ENCODE results near the gene CAPN2. TPM values are rescaled to one million over a fixed set of nuclear protein-coding genes. Genes with fewer than 3 reads are reported as not detected.

The CAPN2 gene
- polyA plus RNA-seq, 1 of the 3 experiments (the other 2 are of a cell fraction): 208 TPM

DNA sequence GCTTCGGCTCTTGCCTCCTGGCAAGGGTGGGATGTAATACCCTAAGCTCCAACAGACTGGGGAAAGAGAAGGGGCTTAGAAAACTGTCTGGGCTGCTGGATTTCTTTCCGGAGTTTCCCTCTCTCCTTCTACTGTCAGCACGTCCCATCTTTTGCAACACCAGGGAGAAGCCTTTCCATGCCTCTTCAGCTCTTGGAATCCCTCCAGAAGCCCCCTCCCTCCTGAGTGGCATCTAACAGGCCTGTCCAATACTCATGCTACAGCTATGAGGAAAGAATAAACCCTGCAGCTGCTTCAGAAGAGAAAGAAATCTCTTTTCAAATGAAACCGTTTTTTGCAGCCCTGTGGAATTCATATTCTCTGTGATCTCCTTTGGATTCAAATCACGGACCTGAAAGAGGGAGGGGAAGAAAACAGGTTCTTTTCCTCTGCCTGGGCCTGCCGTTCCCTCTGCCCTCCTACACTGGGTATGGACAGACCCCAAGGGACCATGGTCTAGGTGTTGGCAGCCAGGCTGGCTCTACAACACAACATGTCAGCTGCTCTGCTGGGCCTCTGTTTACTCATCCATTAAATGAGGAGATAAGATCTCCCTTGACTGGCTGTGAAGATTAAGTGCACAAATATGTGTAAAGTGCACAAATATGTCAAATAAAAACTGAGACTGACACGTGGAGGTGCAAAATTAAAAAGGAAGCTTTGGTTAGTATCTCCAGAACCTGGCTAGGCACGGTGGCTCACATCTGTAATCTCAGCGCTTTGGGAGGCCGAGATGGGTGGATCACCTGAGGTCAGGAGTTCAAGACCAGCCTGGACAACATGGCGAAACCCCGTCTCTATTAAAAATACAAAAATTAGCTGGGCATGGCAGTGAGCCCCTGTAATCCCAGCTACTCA, 6.0 kb upstream of the CAPN2 start (continued):
- TF ChIP-seq CTCF (IDR thresholded peaks at IDR 0.05) (no peak), FOSL2 (IDR thresholded peaks at IDR 0.05; ENCODE audit: borderline replicate concordance, low read depth) (peak; percentile 41; the same call in 1 of the 2 replicates), MXI1 (IDR thresholded peaks at IDR 0.05; ENCODE audit: low read depth, low read length) (no peak), YY1 (IDR thresholded peaks at IDR 0.05; ENCODE audit: low read depth) (no peak), NRF1 (IDR thresholded peaks at IDR 0.05; ENCODE audit: low read depth, low read length) (no peak), RCOR1 (IDR thresholded peaks at IDR 0.05; ENCODE audit: low read length) (no peak), FOXM1 (IDR thresholded peaks at IDR 0.05; ENCODE audit: low read depth) (no peak), SIN3A (IDR thresholded peaks at IDR 0.05; ENCODE audit: borderline replicate concordance, low read depth, low read length) (peak; percentile 27; the same call in 1 of the 2 replicates), ELF1 (IDR thresholded peaks at IDR 0.05) (no peak; the same call in 1 of the 2 replicates), TAF1 (IDR thresholded peaks at IDR 0.05; ENCODE audit: borderline replicate concordance, low read depth, low read length) (no peak), ZBTB33 (IDR thresholded peaks at IDR 0.05; ENCODE audit: borderline replicate concordance, low read depth) (no peak), USF1 (IDR thresholded peaks at IDR 0.05; ENCODE audit: borderline replicate concordance, low read depth) (no peak), RXRA (IDR thresholded peaks at IDR 0.05; ENCODE audit: borderline replicate concordance, low read depth) (0 out of 2 replicates have a peak, but pooled peaks have one; percentile 7), TEAD4 (IDR thresholded peaks at IDR 0.05; ENCODE audit: borderline replicate concordance, insufficient read depth) (no peak; the same call in 1 of the 2 replicates), GATA2 (CRISPR knock-in tag; IDR thresholded peaks at IDR 0.05) (no peak; the same call in 1 of the 2 replicates)
- TF ChIP-seq, protein P1, sequence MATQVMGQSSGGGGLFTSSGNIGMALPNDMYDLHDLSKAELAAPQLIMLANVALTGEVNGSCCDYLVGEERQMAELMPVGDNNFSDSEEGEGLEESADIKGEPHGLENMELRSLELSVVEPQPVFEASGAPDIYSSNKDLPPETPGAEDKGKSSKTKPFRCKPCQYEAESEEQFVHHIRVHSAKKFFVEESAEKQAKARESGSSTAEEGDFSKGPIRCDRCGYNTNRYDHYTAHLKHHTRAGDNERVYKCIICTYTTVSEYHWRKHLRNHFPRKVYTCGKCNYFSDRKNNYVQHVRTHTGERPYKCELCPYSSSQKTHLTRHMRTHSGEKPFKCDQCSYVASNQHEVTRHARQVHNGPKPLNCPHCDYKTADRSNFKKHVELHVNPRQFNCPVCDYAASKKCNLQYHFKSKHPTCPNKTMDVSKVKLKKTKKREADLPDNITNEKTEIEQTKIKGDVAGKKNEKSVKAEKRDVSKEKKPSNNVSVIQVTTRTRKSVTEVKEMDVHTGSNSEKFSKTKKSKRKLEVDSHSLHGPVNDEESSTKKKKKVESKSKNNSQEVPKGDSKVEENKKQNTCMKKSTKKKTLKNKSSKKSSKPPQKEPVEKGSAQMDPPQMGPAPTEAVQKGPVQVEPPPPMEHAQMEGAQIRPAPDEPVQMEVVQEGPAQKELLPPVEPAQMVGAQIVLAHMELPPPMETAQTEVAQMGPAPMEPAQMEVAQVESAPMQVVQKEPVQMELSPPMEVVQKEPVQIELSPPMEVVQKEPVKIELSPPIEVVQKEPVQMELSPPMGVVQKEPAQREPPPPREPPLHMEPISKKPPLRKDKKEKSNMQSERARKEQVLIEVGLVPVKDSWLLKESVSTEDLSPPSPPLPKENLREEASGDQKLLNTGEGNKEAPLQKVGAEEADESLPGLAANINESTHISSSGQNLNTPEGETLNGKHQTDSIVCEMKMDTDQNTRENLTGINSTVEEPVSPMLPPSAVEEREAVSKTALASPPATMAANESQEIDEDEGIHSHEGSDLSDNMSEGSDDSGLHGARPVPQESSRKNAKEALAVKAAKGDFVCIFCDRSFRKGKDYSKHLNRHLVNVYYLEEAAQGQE (IDR thresholded peaks at IDR 0.05; ENCODE audit: low read depth, low read length): no peak
- TF ChIP-seq, protein P2, sequence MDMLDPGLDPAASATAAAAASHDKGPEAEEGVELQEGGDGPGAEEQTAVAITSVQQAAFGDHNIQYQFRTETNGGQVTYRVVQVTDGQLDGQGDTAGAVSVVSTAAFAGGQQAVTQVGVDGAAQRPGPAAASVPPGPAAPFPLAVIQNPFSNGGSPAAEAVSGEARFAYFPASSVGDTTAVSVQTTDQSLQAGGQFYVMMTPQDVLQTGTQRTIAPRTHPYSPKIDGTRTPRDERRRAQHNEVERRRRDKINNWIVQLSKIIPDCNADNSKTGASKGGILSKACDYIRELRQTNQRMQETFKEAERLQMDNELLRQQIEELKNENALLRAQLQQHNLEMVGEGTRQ (IDR thresholded peaks at IDR 0.05; ENCODE audit: borderline replicate concordance, low read depth, low read length): no peak
